ENCODE measurements around the gene REN. TPM values are rescaled to one million over a fixed set of nuclear protein-coding genes. Genes with fewer than 3 reads are reported as not detected.

The REN gene
- total RNA-seq, 2 donors from 2014 or later: not detected

DNA sequence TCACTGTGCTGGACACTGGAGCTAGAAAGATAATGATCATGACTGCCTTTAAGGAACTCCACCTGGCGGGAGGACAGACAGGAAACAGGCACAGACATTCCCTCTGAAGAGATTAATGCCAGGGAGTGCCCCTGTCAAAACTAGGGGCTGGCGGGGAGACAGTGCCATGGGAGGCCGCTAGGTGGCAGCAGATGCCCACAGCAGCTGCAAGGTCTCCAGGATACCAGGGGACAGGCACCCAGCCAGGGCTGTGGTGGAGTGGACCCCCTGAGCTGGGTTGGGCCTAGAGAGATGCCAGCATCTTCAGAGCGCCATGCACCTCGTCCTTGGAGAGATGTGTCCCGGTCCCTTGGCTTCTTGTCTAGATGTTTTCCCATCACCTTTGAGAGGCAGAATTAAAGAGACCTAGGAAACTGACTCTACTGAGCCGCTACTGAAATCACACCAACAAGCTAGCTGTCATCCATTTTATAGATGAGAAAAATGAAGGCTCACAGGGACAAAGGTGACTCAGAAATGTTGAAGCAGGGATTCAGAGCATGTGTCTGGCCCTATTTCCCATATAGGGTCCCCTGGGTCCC, 3.6 kb downstream of the REN start:
- Histone ChIP-seq H3K27me3 (replicated peaks; ENCODE audit: insufficient read depth) (no peaks in the 10 kb centered on the region), H3K9me3 (no peaks in the 10 kb centered on the region), H3K4me3 (no peak overlapping the region), H3K36me3 (no peaks in the 10 kb centered on the region), H3K27ac (no peak overlapping the region), H3K4me1 (ENCODE audit: control insufficient read depth in 1 of 2, low read depth in 2 of 2) (no peaks in the 10 kb centered on the region)
- ATAC-seq (ENCODE audit: insufficient number of reproducible peaks, low FRiP score, low read depth) (no peak), DNase-seq (ENCODE audit: low spot score) (peak; percentile 26)
- TF ChIP-seq CTCF (IDR thresholded peaks at IDR 0.05): peak; percentile 99

GRCh38 chr1:204161609-204162493, 4.3 kb downstream of the REN start:
- DNase-seq (ENCODE audit: low spot score) (no peak), ATAC-seq (ENCODE audit: insufficient number of reproducible peaks, low FRiP score, low read depth) (no peak)
- H3K27ac ChIP-seq: no peak overlapping the region
- H3K36me3 ChIP-seq: no peaks in the 10 kb centered on the region
- no peaks in the 10 kb centered on the region for H3K27me3 ChIP-seq (replicated peaks; ENCODE audit: insufficient read depth)
- no peaks in the 10 kb centered on the region for H3K4me1 ChIP-seq (ENCODE audit: control insufficient read depth in 1 of 2, low read depth in 2 of 2)
- no peaks in the 10 kb centered on the region for H3K9me3 ChIP-seq
- no peak for TF ChIP-seq CTCF (IDR thresholded peaks at IDR 0.05)
- H3K4me3 ChIP-seq: no peak overlapping the region

GRCh38 chr1:204157962-204158361, 8.2 kb downstream of the REN start:
- TF ChIP-seq CTCF (IDR thresholded peaks at IDR 0.05): no peak
- no peaks in the 10 kb centered on the region for H3K27me3 ChIP-seq (replicated peaks; ENCODE audit: insufficient read depth)
- DNase-seq (ENCODE audit: low spot score) (no peak), ATAC-seq (ENCODE audit: insufficient number of reproducible peaks, low FRiP score, low read depth) (no peak)
- no peak overlapping the region for H3K27ac ChIP-seq
- H3K4me3 ChIP-seq: no peak overlapping the region
- no peaks in the 10 kb centered on the region for H3K4me1 ChIP-seq (ENCODE audit: control insufficient read depth in 1 of 2, low read depth in 2 of 2)
- no peaks in the 10 kb centered on the region for H3K9me3 ChIP-seq
- no peaks in the 10 kb centered on the region for H3K36me3 ChIP-seq

DNA sequence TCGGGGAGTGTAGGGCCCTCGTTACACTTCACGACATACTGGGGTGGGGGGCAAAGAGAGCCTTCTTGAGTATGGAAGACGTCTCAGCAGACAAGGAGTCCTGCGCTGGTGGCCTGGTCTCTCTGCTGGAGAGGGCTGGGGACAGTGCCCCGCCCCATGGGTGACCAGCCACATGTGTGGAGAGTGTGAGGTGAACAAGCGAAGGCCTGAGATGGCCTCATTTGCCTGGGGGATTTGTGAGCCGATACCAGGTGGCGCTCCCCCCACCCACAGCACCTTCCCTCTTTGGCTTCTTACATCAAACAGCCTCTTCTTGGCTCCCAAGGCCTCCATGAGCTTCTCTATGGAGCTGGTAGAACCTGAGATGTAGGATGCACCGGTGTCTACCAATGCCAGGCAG, 10.3 kb downstream of the REN start:
- peaks cover 5 to 13% of the 10 kb centered on the region in 2 donors for H3K4me1 ChIP-seq (ENCODE audit: control insufficient read depth in 1 of 2, low read depth in 2 of 2)
- no peaks in the 10 kb centered on the region for H3K27me3 ChIP-seq (replicated peaks; ENCODE audit: insufficient read depth)
- no peak for TF ChIP-seq CTCF (IDR thresholded peaks at IDR 0.05)
- DNase-seq (ENCODE audit: low spot score): no peak
- no peak overlapping the region for H3K27ac ChIP-seq
- H3K36me3 ChIP-seq: no peaks in the 10 kb centered on the region
- no peaks in the 10 kb centered on the region for H3K9me3 ChIP-seq
- ATAC-seq (ENCODE audit: insufficient number of reproducible peaks, low FRiP score, low read depth): no peak
- no peak overlapping the region for H3K4me3 ChIP-seq

DNA sequence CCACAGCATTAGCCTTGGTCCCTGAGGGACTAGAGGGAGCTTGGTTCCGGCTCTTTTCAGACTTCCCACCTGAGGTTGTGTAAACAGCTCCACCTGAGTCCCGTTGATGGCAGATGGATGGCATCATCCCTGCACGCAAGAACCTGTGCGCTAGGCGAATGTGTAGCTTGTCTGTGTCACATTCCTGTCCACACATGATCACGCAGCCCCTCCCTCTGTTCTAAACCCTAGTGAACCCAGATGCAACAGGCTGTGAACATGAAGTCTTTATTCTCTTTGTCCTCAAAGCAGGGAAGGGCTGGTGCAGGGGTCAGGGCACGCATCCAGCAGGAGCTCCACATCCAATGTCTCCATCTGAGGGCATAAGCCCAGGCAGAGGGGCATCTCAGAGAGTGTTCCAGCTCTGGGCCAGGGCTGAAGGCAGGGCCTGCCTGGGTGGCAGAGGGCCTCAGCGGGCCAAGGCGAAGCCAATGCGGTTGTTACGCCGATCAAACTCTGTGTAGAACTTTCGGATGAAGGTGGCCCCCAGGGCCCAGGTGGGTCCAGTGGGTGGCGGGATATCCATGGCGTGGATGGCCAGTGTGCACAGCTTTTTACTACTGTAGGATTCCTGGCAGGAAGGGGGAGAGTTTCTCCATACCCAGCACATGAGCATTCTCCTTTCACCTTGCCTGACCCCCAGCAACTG, 11.4 kb downstream of the REN start:
- Histone ChIP-seq H3K27me3 (replicated peaks; ENCODE audit: insufficient read depth) (no peaks in the 10 kb centered on the region), H3K4me3 (no peak overlapping the region), H3K9me3 (no peaks in the 10 kb centered on the region), H3K36me3 (no peaks in the 10 kb centered on the region), H3K4me1 (ENCODE audit: control insufficient read depth in 1 of 2, low read depth in 2 of 2) (peaks cover 5 to 23% of the 10 kb centered on the region in 2 donors), H3K27ac (no peak overlapping the region)
- ATAC-seq (ENCODE audit: insufficient number of reproducible peaks, low FRiP score, low read depth): no peak
- DNase-seq (ENCODE audit: low spot score): no peak
- no peak for TF ChIP-seq CTCF (IDR thresholded peaks at IDR 0.05)
